AG09309 (cell line): Measurements from ENCODE around the gene NCMAP.

Experiments used
- DNase-seq: peaks from one replicate; pipeline ENCODE4 v3.0.0-alpha.2; 2010; ENCODE audit warnings: low read depth
- H3K4me3 ChIP-seq: 2 replicates; pipeline ENCODE4 v1.5.1; 2011; ENCODE audit warnings: mild to moderate bottlenecking, low read depth, low read length, moderate library complexity; ENCODE audit not compliant: control insufficient read depth
- CTCF ChIP-seq: IDR thresholded peaks from 2 replicates; pipeline ENCODE4 v1.5.1; 2011; ENCODE audit warnings: mild to moderate bottlenecking, low read depth, low read length, inconsistent platforms; ENCODE audit not compliant: insufficient read depth, control insufficient read depth; ENCODE audit errors: missing control alignments

The NCMAP gene

GRCh38 chr1:24609949-24610517 lies 54.1 kb downstream of the NCMAP start:
- H3K4me3 ChIP-seq, result no peak overlapping the region
- no peak for TF ChIP-seq CTCF

GRCh38 chr1:24619376-24619775 lies 63.5 kb downstream of the NCMAP start:
- TF ChIP-seq CTCF, result no peak
- no peak for DNase-seq

More at GRCh38 chr1:24609949-24610517, 54.1 kb downstream of the NCMAP start:
- no peak for DNase-seq

GRCh38 chr1:24620678-24621077 lies 64.8 kb downstream of the NCMAP start:
- no peak for DNase-seq
- no peak for TF ChIP-seq CTCF
- no peak overlapping the region for H3K4me3 ChIP-seq

More at GRCh38 chr1:24619376-24619775, 63.5 kb downstream of the NCMAP start:
- H3K4me3 ChIP-seq, result no peak overlapping the region

GRCh38 chr1:24621121-24621520 lies 65.2 kb downstream of the NCMAP start:
- no peak for DNase-seq
- TF ChIP-seq CTCF, result no peak
- H3K4me3 ChIP-seq, result no peak overlapping the region

- no peak for DNase-seq
- H3K4me3 ChIP-seq, result no peak overlapping the region
- TF ChIP-seq CTCF, result no peak
Measured at GRCh38 chr1:24622218-24622617, 66.3 kb downstream of the NCMAP start.

- TF ChIP-seq CTCF, result no peak
- no peak for DNase-seq
- no peak overlapping the region for H3K4me3 ChIP-seq
Measured at GRCh38 chr1:24632832-24633175, 76.9 kb downstream of the NCMAP start.

- TF ChIP-seq CTCF, result peak; percentile 61
- DNase-seq, result peak; percentile 55
Measured at GRCh38 chr1:24635195-24635843, 79.4 kb downstream of the NCMAP start.

More at GRCh38 chr1:24635195-24635843, 79.4 kb downstream of the NCMAP start:
- no peak overlapping the region for H3K4me3 ChIP-seq
